Activated CD8-positive, alpha-beta memory T cell treated with anti-CD3 and anti-CD28 coated beads, Interleukin-2, amount 50 U/mL, for 1 hour (primary cell): ENCODE data around the gene LY6G6F.
"Not testable (repeated sequence)": the region's sequence is repeated elsewhere in the genome, so short reads cannot be mapped to it uniquely, and the experiment has no call there.

ENCODE experiments used
- DNase-seq: peaks from one replicate; pipeline ENCODE4 v3.0.0-alpha.2; 2020; ENCODE audit errors: extremely low read depth

The LY6G6F gene

GRCh38 chr6:31702819-31703716, 3.6 kb upstream of the LY6G6F start, which contains the start of gene ABHD16A:
Gene ABHD16A (minus strand): TSS chr6:31703324. CDS start chr6:31703281, 43 bp downstream.
- peak; percentile 95 for DNase-seq

GRCh38 chr6:31705931-31706330, 735 bp upstream of the LY6G6F start:
- DNase-seq = no peak

DNA sequence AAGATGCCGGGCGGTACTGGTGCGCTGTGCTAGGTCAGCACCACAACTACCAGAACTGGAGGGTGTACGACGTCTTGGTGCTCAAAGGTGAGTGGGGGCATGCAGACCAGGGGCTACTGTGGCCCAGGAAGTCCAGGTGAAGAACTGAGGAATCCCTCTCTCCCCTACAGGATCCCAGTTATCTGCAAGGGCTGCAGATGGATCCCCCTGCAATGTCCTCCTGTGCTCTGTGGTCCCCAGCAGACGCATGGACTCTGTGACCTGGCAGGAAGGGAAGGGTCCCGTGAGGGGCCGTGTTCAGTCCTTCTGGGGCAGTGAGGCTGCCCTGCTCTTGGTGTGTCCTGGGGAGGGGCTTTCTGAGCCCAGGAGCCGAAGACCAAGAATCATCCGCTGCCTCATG, 1.0 kb downstream of the LY6G6F start:
- no peak for DNase-seq

GRCh38 chr6:31708224-31708623, 1.6 kb downstream of the LY6G6F start:
- DNase-seq = no peak

DNA sequence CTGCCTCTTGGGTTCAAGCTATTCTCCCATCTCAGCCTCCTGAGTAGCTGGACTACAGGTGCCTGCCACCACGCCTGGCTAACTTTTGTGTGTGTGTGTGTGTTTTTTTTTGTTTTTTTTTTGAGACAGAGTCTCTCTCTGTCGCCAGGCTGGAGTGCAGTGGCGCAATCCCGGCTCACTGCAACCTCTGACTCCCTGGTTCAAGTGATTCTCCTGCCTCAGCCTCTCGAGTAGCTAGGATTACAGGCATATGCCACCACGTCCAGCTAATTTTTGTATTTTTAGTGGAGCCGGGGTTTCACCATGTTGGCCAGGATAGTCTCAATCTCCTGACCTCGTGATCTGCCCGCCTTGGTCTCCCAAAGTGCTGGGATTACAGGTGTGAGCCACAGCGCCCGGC, 2.5 kb downstream of the LY6G6F start:
- DNase-seq = not testable (repeated sequence)

DNA sequence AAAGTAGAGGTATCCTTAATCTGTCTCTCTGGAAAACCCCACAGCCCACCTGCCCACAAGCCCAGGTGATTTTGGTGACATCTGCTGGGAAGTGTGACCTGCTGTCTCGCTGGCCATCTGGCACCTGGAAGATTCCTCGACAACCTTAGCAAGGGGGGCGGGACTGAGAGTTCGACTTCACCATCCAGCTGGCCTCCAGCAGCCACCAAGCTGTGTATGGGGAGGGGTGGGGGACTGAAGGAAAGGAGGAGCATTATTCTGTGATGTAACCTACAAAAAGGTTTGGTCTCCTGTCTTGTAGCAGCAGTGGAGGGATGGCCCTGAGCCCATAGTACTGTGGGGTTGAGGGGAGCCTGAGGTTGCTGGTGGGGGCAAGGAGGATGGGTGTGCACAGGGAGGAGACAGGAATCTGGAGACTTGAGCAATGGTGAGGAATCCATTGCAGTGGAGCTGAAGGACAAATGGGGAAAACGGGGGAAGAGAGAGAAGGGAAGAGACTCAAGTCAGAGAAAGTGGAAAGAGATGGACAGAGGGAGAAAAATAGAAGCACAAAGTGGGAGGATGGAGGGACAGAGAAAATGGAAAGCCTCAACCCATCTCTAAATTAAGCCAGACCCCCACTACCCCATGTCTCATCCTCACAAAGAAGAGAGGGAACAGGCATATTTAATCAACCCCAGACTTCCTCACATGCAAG, 4.0 kb downstream of the LY6G6F start:
- no peak for DNase-seq

- no peak for DNase-seq
These were observed 4.6 kb downstream of the LY6G6F start for GRCh38 chr6:31711233-31711632.

DNA sequence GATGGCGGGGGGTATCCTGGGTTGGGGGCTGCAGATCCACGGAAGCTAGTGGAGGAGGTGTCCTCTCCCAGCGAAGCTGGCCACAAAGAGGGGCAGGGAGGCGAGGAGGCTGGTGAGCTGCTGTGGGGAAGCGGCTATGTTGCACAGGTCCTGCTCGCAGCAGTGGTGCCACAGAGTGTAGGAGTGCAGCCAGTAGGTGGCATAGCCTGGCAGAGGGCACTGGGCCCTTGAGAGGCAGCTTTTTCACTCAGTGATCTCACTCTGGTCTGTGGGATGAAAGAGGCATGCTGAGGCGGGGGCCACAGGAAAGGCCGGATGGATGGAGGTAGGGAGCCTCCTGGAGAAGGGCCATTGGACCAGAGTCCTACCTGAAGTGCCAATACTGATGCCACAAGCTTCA, 5.6 kb downstream of the LY6G6F start:
- no peak for DNase-seq

DNA sequence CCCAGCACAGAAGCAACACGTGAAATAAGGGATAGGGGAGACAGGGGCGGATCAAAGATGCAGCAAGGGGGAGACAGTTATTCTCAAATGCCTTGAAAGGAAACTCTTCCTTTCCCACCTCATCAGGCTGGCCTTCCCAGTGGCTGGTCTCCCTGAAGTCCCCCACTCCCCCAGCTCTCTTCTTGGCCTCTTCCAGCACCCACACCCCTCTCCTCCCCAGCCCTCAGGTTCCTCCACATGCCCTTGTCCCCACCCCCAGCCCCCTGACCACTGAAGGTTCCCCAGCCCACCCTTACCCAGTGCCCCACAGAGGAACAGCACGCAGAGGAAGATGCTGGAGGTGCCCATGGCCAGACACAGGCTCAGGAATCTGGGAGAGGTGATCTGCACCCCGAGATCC, 6.8 kb downstream of the LY6G6F start:
- DNase-seq = no peak

- no peak for DNase-seq
These were observed 7.5 kb downstream of the LY6G6F start for GRCh38 chr6:31713991-31714684.

DNA sequence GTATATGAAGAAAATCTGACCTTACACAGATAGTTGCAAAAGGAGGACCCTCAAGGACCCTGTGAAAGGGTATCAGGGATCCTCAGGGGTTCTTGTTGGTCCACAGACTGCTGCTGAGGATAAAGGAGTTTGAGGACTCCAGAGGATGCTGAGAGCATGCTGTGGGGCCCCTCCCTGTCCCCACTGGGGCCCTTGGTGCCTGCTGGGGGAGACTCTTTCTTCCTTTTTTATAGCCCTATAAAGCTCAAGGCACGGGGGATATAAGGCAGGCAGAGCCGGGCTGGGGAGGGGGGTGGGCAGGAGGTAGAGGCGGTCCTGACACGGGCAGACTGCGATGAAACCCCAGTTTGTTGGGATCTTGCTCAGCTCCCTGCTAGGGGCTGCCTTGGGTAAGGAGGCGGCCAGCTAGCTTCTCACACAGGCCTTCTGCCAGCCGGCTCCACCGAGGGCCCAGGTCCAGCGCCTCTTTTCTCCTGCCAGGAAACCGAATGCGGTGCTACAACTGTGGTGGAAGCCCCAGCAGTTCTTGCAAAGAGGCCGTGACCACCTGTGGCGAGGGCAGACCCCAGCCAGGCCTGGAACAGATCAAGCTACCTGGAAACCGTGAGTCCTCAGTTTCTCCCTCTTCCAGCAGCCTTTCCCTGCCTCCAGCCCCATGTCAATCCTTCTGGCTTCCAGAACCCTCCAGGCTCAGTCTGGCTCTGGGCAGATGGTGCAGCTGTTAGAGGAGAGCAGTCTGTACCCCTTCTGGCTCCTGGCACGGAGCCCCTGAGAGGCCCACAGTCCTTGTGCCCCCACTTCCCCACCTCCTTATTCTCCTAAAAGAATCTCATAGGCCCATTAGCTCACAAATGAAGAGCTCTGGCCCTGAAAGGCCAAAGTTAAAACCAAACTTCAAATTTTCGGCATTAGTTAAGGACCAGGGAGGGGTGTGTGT, 8.6 kb downstream of the LY6G6F start, which contains the start of gene LY6G6D:
TSS of gene LY6G6D (plus strand) at position 327 of the 937 bp plus-strand sequence. CDS start at position 335, 8 bp downstream.
- DNase-seq = no peak

DNA sequence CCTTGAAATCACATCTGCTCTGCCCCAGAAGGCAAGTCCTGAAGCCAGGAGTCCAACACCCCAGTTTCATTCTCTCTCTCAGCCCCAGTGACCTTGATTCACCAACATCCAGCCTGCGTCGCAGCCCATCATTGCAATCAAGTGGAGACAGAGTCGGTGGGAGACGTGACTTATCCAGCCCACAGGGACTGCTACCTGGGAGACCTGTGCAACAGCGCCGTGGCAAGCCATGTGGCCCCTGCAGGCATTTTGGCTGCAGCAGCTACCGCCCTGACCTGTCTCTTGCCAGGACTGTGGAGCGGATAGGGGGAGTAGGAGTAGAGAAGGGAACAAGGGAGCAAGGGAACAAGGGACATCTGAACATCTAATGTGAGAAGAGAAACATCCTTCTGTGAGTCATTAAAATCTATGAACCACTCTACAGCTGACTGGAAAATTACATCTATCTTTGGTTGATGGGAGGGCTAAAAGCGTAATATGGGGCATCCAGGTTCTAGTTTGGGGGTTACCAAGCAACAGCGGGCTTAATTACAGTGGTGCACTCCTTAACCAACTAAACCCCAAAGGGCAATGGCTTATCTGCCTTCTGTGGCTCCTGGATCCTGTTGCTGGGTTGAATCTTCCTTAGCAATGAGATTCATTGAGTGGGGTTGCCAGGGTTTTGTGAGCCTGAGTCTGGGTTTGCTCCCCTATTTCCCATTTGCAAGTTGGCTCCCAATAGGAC, 11.0 kb downstream of the LY6G6F start:
- no peak for DNase-seq

DNA sequence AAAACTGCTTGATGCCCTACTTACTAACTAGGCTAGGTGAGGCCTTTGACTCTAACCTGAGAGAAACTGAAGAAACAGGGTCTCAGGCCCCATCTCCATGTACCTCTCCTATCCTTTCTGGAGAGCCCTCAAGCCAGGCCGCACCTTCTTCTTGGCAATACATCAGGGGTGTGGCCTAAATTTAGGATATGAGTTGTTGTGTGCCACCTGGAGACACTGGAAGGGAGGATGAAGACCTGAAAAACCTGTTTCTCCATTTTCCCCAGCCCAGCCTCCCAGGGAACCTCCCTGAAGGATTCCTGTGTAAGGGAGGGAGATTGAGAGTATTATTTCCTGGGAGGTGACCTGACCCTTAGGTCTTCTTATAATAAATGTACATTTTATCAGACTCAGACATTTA, 11.6 kb downstream of the LY6G6F start:
- DNase-seq = no peak

- no peak for DNase-seq
These were observed 12.3 kb downstream of the LY6G6F start for GRCh38 chr6:31719001-31719400.

DNA sequence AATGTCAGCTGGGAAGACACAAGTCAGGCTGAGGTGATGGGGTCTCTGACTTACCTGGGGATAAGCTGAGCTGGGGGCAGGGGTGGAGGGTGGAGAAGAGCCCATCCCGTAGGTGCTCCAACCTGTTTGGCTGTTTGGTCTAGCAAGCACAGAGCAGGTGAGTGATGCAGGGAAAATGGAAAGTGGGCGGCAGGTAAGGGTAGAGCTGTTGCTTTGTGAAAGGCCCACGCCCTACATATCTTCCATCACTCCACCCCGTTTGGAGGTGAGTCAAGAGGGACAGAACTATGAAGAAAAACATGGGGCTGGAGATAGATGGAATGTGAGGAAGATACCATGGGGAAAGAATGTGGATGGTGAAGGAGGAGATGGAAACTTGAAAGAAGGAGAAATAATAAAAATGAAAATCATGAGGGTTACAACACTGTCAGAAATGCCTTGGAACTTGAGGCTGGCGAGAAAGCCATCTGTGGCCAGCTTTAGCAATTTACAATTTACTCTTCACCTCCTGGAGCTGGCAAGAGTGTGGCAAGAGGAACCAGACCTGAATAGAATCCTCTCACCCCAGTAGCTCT, 13.6 kb downstream of the LY6G6F start:
- DNase-seq = no peak

GRCh38 chr6:31721351-31722020, 14.8 kb downstream of the LY6G6F start, which contains the start of gene LY6G6C:
Gene LY6G6C (minus strand): TSS chr6:31721746. CDS start chr6:31721679, 67 bp downstream.
- no peak for DNase-seq

DNA sequence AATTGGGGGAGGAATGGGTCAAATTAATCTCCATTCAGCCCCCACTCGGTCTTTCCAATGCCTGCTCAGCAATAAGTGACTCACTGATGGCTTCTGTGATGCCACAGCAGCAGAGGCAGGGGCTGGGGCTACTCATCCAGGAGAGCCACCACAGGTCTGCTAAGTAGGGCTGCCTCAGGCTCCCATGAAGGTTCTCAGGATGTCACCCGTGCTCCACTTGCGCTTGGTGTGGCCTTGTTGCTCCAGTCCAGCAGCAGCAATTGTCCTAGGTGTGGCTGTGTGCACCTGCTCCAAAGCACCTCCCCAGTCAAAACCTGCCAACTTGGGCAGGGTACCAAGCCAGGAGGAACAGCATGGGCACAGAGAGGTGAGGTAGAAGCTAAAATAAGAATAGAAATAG, 15.5 kb downstream of the LY6G6F start:
- DNase-seq = no peak

GRCh38 chr6:31723245-31723979, 16.7 kb downstream of the LY6G6F start, which contains the start of gene MPIG6B:
Gene MPIG6B (plus strand): TSS chr6:31723373. CDS start chr6:31723384, 11 bp downstream.
- no peak for DNase-seq
